Stomach (tissue), 4 donors: ENCODE data around the gene DNER.

Experiments used
- CTCF ChIP-seq, 7 experiments: fragments of 450-650 bp in 4 of 7; fragments of 200-600 bp in 3 of 7; sonication (generic) in 3 of 7; IDR thresholded peaks; one replicate each; pipeline ENCODE4 v1.5.1; 2016 to 2019; ENCODE audit warnings: antibody characterized with exemption in 7 of 7, control low read depth in 2 of 7, mild to moderate bottlenecking in 1 of 7
- EP300 ChIP-seq: sonication (generic); formaldehyde crosslinking; IDR thresholded peaks from one replicate; pipeline ENCODE4 v1.6.1; 2017; ENCODE audit warnings: antibody characterized with exemption
- POLR2A ChIP-seq, 4 donors: fragments of 450-650 bp; IDR thresholded peaks; one replicate each; pipeline ENCODE4 v1.6.1; 2016; ENCODE audit warnings: antibody characterized with exemption in 4 of 4, control low read depth in 2 of 4, mild to moderate bottlenecking in 1 of 4, moderate library complexity in 1 of 4
- POLR2AphosphoS5 ChIP-seq, 3 donors: sonication (generic); formaldehyde crosslinking; IDR thresholded peaks; one replicate each; pipeline ENCODE4 v1.6.1; 2016; ENCODE audit warnings: antibody characterized with exemption in 3 of 3

- no peak for TF ChIP-seq CTCF (IDR thresholded peaks at IDR 0.05)
- no peak for TF ChIP-seq POLR2A (IDR thresholded peaks at IDR 0.05)
- no peak for TF ChIP-seq EP300
- TF ChIP-seq POLR2AphosphoS5 (IDR thresholded peaks at IDR 0.05): no peak
Measured at GRCh38 chr2:229566370-229566769, 148.0 kb downstream of the DNER start.
